Mesothelial cell of epicardium (in vitro differentiated cells): ENCODE results near the gene DNAJC17. TPM values are rescaled to one million over a fixed set of nuclear protein-coding genes. Genes with fewer than 3 reads are reported as not detected.

Source experiments
- DNase-seq, 2 experiments: peaks; one replicate each; pipeline ENCODE4 v3.0.0; 2021; ENCODE audit warnings: low spot score in 2 of 2; ENCODE audit not compliant: unreplicated experiment in 2 of 2
- H3K27ac Mint-ChIP-seq: 2 replicates; pipeline ENCODE4 v1.8.0; 2021; ENCODE audit warnings: mixed read lengths
- H3K27me3 Mint-ChIP-seq: 2 replicates; pipeline ENCODE4 v1.8.0; 2021; ENCODE audit warnings: low read depth, mixed read lengths
- H3K36me3 Mint-ChIP-seq: 2 replicates; pipeline ENCODE4 v1.8.0; 2021; ENCODE audit warnings: mixed read lengths
- H3K4me1 Mint-ChIP-seq: 2 replicates; pipeline ENCODE4 v1.8.0; 2021; ENCODE audit warnings: mixed read lengths
- H3K4me3 Mint-ChIP-seq: 2 replicates; pipeline ENCODE4 v1.8.0; 2021; ENCODE audit warnings: mild to moderate bottlenecking, moderate library complexity, mixed read lengths
- H3K9me3 Mint-ChIP-seq: 2 replicates; pipeline ENCODE4 v1.8.0; 2021; ENCODE audit warnings: mixed read lengths
- total RNA-seq: library from RNA; stranded (reverse); gene quantifications from 3 replicates; pipeline ENCODE4 v1.2.1, GENCODE V29; 2021
- TF ChIP-seq, protein P1 (sequence below): fragments of 200-600 bp; sonication (generic); IDR thresholded peaks from one replicate; pipeline ENCODE4 v1.5.0; 2021; ENCODE audit warnings: antibody characterized with exemption; ENCODE audit not compliant: unreplicated experiment

Gene DNAJC17
- total RNA-seq, 1 donor from 2014 or later: 41.2 TPM

DNA sequence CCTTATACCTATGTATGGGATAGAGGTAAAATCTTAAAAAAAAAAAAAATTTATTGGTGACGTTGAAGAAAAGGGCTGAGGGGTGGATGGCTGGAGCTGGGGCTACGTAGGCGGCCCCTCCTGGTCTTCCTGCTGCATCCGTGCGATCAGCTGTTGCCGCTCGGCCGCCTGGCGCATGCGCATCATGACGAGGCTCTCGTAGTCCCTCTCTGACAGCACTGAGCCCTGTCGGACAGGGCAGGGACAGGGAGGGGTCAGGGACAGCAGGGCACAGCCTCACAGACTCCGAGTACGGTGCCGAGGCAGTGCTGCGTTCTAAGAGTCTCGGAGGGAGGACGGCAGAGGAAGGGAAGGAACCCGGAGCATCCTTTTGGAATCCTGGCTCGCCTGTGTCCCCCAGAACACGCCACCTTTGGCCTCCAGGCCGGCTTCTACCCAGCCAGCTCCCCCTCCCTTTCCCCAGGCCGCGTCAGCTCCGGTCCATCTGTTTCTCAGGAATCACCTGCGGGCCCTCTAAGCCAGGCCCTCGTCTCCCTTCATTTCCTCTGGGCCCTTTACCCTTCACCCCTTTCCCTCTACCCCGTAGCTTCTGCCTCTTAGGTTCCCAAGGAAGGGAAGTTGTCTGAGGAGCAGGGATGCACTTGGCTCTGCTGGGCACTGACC lies 39.3 kb downstream of the DNAJC17 start:
- H3K36me3 Mint-ChIP-seq: peaks cover 2% of the 10 kb centered on the region
- peaks cover 44% of the 10 kb centered on the region for H3K4me1 Mint-ChIP-seq
- no peak overlapping the region for H3K4me3 Mint-ChIP-seq
- TF ChIP-seq, protein P1, sequence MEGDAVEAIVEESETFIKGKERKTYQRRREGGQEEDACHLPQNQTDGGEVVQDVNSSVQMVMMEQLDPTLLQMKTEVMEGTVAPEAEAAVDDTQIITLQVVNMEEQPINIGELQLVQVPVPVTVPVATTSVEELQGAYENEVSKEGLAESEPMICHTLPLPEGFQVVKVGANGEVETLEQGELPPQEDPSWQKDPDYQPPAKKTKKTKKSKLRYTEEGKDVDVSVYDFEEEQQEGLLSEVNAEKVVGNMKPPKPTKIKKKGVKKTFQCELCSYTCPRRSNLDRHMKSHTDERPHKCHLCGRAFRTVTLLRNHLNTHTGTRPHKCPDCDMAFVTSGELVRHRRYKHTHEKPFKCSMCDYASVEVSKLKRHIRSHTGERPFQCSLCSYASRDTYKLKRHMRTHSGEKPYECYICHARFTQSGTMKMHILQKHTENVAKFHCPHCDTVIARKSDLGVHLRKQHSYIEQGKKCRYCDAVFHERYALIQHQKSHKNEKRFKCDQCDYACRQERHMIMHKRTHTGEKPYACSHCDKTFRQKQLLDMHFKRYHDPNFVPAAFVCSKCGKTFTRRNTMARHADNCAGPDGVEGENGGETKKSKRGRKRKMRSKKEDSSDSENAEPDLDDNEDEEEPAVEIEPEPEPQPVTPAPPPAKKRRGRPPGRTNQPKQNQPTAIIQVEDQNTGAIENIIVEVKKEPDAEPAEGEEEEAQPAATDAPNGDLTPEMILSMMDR: no peak
- H3K27me3 Mint-ChIP-seq: no peaks in the 10 kb centered on the region
- H3K27ac Mint-ChIP-seq: no peak overlapping the region
- DNase-seq: no peak
- H3K9me3 Mint-ChIP-seq: no peaks in the 10 kb centered on the region

DNA sequence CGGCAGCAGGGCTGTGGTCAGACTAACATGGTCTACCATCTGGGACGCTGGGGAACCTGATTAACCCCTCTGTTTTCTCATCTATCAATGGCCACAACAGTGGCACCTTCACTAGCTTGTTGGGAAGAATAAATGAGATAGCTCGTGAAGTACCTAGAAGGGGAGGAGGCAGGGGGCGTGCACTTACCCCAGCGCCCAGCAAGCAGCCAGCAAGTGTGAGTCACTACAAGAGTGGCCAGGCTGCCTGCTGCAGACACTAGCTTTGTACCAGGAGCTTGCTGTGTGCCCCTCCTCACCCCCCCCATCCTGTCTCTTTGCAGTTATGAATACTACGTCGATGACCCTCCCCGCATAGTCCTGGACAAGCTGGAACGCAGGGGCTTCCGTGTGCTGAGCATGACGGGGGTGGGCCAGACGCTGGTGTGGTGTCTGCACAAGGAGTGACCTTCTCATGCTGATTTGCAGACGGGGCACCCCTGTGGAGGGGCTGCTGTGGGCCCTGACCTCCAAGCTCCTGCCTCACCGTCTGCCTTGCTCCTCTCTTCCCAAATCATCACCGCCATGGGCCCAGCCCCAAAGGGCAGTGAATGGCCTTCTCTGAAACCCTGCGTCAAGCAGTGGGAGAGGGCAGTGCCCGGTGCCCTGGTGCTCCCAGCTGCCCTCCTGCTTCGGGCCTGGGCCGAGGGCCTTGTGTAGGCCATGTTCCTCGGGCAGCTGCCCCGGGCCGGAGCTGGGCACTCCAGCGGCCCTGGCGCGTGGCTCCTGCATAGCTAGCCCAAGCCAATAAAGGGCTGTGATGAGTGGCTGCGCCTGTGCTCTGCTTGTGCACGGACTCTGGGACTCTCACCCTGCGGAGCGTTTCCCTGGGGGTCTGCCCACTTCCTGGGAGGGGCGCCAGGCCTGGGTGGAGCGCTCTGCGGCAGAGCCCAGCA lies 40.1 kb downstream of the DNAJC17 start:
- H3K4me1 Mint-ChIP-seq: peaks cover 45% of the 10 kb centered on the region
- no peaks in the 10 kb centered on the region for H3K9me3 Mint-ChIP-seq
- TF ChIP-seq, protein P1: no peak
- H3K27ac Mint-ChIP-seq: no peak overlapping the region
- H3K4me3 Mint-ChIP-seq: no peak overlapping the region
- H3K27me3 Mint-ChIP-seq: no peaks in the 10 kb centered on the region
- DNase-seq: no peak
- peaks cover under 1% of the 10 kb centered on the region for H3K36me3 Mint-ChIP-seq

DNA sequence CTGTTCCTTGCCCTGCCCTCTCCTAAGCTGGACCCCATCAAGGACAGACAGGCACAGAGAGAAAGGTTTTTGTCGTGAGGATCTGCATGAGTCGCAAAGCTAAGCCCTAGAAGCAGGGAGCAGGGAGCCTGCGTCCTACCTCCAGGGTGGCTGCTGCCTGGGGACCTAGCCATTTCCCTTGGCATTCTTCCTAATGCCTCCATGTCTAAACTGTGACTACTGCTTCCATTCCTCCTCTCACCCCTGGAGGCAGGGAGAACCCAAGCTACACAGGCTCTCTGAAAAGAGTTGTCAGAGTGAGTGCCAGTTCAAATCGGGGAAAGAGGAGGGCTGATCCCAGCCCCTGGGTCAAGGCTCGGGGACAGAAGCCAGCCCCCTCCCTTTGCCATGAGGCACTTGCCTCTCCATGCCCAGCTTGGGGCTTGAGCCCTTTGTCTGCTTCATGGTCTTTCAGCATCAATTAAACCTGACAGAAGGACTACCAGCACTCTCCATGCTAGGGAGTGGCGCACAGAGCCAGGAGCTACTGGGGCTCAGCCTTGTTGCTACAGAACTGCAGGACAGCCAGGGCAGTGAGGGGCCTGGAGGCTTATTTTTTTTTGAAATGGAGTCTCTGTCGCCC lies 41.0 kb downstream of the DNAJC17 start:
- no peaks in the 10 kb centered on the region for H3K27me3 Mint-ChIP-seq
- H3K36me3 Mint-ChIP-seq: no peaks in the 10 kb centered on the region
- H3K4me1 Mint-ChIP-seq: peaks cover 45% of the 10 kb centered on the region
- no peak for DNase-seq
- H3K27ac Mint-ChIP-seq: peak overlapping the region; percentile 45
- no peak overlapping the region for H3K4me3 Mint-ChIP-seq
- TF ChIP-seq, protein P1: no peak
- no peaks in the 10 kb centered on the region for H3K9me3 Mint-ChIP-seq

DNA sequence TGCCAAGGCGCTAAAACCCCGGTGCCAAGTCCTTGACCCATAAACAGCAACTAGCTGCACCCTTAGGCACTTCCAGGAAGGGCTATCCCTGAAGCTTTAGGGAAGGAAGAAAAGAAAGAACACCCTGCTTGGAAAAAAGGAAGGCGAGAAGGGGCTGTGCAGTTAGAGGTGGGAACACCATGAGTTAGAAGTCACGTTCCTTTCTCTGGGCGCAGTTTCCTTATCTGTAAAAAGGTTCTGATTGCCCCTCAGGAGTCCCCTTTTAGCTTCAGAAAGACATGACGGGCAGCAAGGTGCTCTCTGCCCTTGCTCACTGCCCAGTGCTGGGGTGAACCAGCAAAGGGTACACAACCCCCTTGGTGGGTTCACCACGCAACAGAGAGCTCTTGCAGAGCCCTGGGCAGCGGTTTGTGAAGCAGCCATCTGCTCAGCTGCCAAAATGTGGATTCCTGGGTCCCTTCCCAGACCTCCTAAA lies 42.6 kb downstream of the DNAJC17 start:
- Mint-ChIP-seq H3K9me3 (no peaks in the 10 kb centered on the region), H3K36me3 (no peaks in the 10 kb centered on the region), H3K4me1 (peaks cover 39% of the 10 kb centered on the region), H3K27me3 (no peaks in the 10 kb centered on the region), H3K4me3 (peak overlapping the region; percentile 75), H3K27ac (peak overlapping the region; percentile 92)
- TF ChIP-seq, protein P1: no peak
- no peak for DNase-seq

DNA sequence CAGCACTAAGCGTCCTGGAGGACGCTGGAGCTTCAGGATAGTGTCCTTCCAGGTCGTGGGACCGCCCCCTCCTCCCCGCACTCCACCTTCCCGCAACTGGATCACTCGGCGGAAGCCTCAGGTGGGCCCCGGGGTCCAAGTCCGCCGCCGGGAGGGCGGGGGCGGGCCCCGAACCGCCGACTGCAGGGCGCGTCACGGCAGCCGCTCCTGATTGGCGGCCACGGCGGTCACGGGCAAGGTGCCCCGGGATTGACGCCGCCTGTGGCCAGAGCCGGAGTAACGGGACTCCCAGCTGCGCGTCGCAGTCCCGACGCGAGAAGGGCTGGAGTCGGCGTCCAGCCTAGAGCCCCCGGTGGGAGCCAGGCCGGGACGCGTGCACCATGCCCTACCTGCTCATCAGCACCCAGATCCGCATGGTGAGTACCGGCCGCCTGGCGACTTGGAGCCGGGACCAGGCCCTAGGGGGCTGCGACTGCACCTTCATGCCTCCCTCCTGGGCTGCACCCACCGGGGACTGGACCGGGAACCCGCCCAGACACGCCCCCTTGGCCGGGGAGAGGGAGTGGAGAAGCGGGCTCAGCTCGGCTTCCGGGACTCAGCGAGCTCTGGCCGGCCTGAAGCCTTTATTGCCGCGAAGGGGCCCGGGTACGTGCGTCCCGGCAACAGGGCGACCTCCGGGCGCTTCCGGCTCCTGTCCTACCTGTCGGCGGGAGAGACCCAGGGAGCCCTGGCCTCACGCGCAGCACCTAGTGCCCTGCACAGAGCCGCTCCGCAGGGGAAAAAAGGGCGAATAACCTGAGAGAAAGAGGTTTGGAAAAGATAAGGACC lies 43.3 kb downstream of the DNAJC17 start, which contains the start of gene GCHFR:
TSS of gene GCHFR (plus strand) at position 268 of the 828 bp plus-strand sequence. CDS start at position 381, 113 bp downstream.
- Mint-ChIP-seq H3K27me3 (no peaks in the 10 kb centered on the region), H3K4me3 (peak within 1 kb of the TSS; percentile 75), H3K27ac (peak within 1 kb of the TSS; percentile 93), H3K36me3 (no peaks in the 10 kb centered on the region), H3K9me3 (no peaks in the 10 kb centered on the region), H3K4me1 (peaks cover 34% of the 10 kb centered on the region)
- DNase-seq: peak; percentile 62 to 77
- TF ChIP-seq, protein P1: peak; percentile 30
